GM12865 (cell line): Measurements from ENCODE around the gene SASS6.

Experiments
- DNase-seq: peaks from one replicate; pipeline ENCODE4 v3.0.0; 2010; ENCODE audit warnings: low read depth
- H3K4me3 ChIP-seq: 2 replicates; pipeline ENCODE4 v1.5.1; 2011; ENCODE audit warnings: mild to moderate bottlenecking, low read depth, low read length, control low read depth
- CTCF ChIP-seq: IDR thresholded peaks from 2 replicates; pipeline ENCODE4 v1.5.1; 2011; ENCODE audit warnings: low read length, control low read depth, low read depth, inconsistent platforms; ENCODE audit not compliant: insufficient read depth; ENCODE audit errors: missing control alignments

The SASS6 gene

GRCh38 chr1:100037927-100038659, 94.6 kb downstream of the SASS6 start:
- TF ChIP-seq CTCF, result no peak
- H3K4me3 ChIP-seq, result peak overlapping the region; percentile 93
- peak; percentile 95 for DNase-seq

- H3K4me3 ChIP-seq, result peak overlapping the region; percentile 93
- DNase-seq, result no peak
- TF ChIP-seq CTCF, result no peak
Observed at GRCh38 chr1:100037656-100037926, 95.1 kb downstream of the SASS6 start.

- TF ChIP-seq CTCF, result no peak
- peak; percentile 41 for DNase-seq
- peak overlapping the region; percentile 93 for H3K4me3 ChIP-seq
Observed at GRCh38 chr1:100036718-100037655, 95.7 kb downstream of the SASS6 start.

- no peak for DNase-seq
- TF ChIP-seq CTCF, result no peak
- no peak overlapping the region for H3K4me3 ChIP-seq
Observed at GRCh38 chr1:100035214-100035613, 97.5 kb downstream of the SASS6 start.

GRCh38 chr1:100034470-100034869, 98.3 kb downstream of the SASS6 start:
- TF ChIP-seq CTCF, result peak; percentile 38
- peak; percentile 44 for DNase-seq
- H3K4me3 ChIP-seq, result no peak overlapping the region
